HepG2 (cell line): ENCODE results near the gene BMP8A. TPM values are rescaled to one million over a fixed set of nuclear protein-coding genes. Genes with fewer than 3 reads are reported as not detected.

Source experiments
- AGO1 ChIP-seq: fragments of 200-400 bp; formaldehyde crosslinking; IDR thresholded peaks from 2 replicates; pipeline ENCODE4 v1.6.1; 2017; ENCODE audit warnings: mild to moderate bottlenecking, low read depth, low read length, moderate library complexity; ENCODE audit not compliant: poor library complexity, severe bottlenecking
- CREM ChIP-seq, 2 experiments: sonication (generic) in 1 of 2; formaldehyde crosslinking in 1 of 2; IDR thresholded peaks; 2 replicates each; pipeline versions ENCODE4 v1.4.0 to v1.6.1; 2016 to 2020; ENCODE audit warnings: antibody characterized with exemption in 1 of 2, mild to moderate bottlenecking in 1 of 2, missing genetic modification reagents in 1 of 2
- FOXA3 ChIP-seq: IDR thresholded peaks from 2 replicates; pipeline ENCODE4 v1.6.1; 2016; ENCODE audit warnings: missing genetic modification reagents, missing compliant biosample characterization
- FOXP1 ChIP-seq, 2 experiments: fragments of 450-650 bp in 1 of 2; IDR thresholded peaks; 2 replicates each; pipeline ENCODE4 v1.6.1; 2017 to 2018; ENCODE audit warnings: antibody characterized with exemption in 1 of 2
- GTF2F1 ChIP-seq: fragments of 150-350 bp; IDR thresholded peaks from 2 replicates; pipeline ENCODE4 v1.6.1; 2014; ENCODE audit warnings: low read length
- HDAC1 ChIP-seq: sonication (generic); formaldehyde crosslinking; IDR thresholded peaks from 2 replicates; pipeline ENCODE4 v1.5.1; 2020; ENCODE audit warnings: mild to moderate bottlenecking, missing genetic modification reagents
- LCORL ChIP-seq, 2 experiments: fragments of 450-650 bp in 1 of 2; sonication (generic) in 1 of 2; formaldehyde crosslinking in 1 of 2; IDR thresholded peaks; 2 replicates each; pipeline versions ENCODE4 v1.5.0 to v1.6.1; 2017 to 2020; ENCODE audit warnings: antibody characterized with exemption in 1 of 2, missing genetic modification reagents in 1 of 2
- NCOA2 ChIP-seq: sonication (generic); formaldehyde crosslinking; IDR thresholded peaks from 2 replicates; pipeline ENCODE4 v1.8.0; 2022; ENCODE audit warnings: inconsistent platforms
- NFIB ChIP-seq: sonication (generic); formaldehyde crosslinking; IDR thresholded peaks from 2 replicates; pipeline ENCODE4 v1.9.0; 2021; ENCODE audit warnings: missing genetic modification reagents, mild to moderate bottlenecking, borderline replicate concordance
- SATB2 ChIP-seq: sonication (generic); formaldehyde crosslinking; IDR thresholded peaks from 2 replicates; pipeline ENCODE4 v1.5.0; 2020; ENCODE audit warnings: missing genetic modification reagents
- SCMH1 ChIP-seq: sonication (generic); formaldehyde crosslinking; IDR thresholded peaks from 2 replicates; pipeline ENCODE4 v1.9.0; 2021; ENCODE audit warnings: missing genetic modification reagents, mild to moderate bottlenecking, borderline replicate concordance
- ZFP36L2 ChIP-seq: sonication (generic); formaldehyde crosslinking; IDR thresholded peaks from 2 replicates; pipeline ENCODE4 v1.4.0; 2020; ENCODE audit warnings: missing genetic modification reagents
- ZNF124 ChIP-seq: sonication (generic); formaldehyde crosslinking; IDR thresholded peaks from 2 replicates; pipeline ENCODE4 v1.4.0; 2020; ENCODE audit warnings: missing genetic modification reagents
- ZNF160 ChIP-seq: sonication (generic); formaldehyde crosslinking; IDR thresholded peaks from 2 replicates; pipeline ENCODE4 v1.8.0; 2022; ENCODE audit warnings: mild to moderate bottlenecking, inconsistent platforms, missing genetic modification reagents
- ZNF431 ChIP-seq: sonication (generic); formaldehyde crosslinking; IDR thresholded peaks from 2 replicates; pipeline ENCODE4 v1.9.0; 2022; ENCODE audit warnings: missing genetic modification reagents, low read depth, mild to moderate bottlenecking, borderline replicate concordance
- ZNF496 ChIP-seq: sonication (generic); formaldehyde crosslinking; IDR thresholded peaks from 2 replicates; pipeline ENCODE4 v1.8.1; 2023; ENCODE audit warnings: mild to moderate bottlenecking, moderate library complexity, missing genetic modification reagents; ENCODE audit not compliant: insufficient replicate concordance
- ZNF556 ChIP-seq: sonication (generic); formaldehyde crosslinking; IDR thresholded peaks from 2 replicates; pipeline ENCODE4 v1.4.0; 2020; ENCODE audit warnings: mild to moderate bottlenecking, missing genetic modification reagents, borderline replicate concordance
- polyA plus RNA-seq, 8 experiments: library from polyadenylated mRNA; depleted of rRNA in 3 of 8; stranded (reverse) in 7 of 8; unstranded in 1 of 8; fragments of >200 nt; fragmentation: Illumina TruSeq in 4 of 8; extraction: Trizol in 4 of 8; gene quantifications; 2 replicates each; pipeline versions ENCODE4 v1.2.1 to v1.2.3, GENCODE V29; 2011 to 2016; ENCODE audit warnings: low read depth in 4 of 8, missing spikeins in 1 of 8, mixed read lengths in 1 of 8; ENCODE audit not compliant: insufficient read depth in 1 of 8
- total RNA-seq, 5 experiments: library from RNA; depleted of rRNA; stranded (reverse); fragments of >200 nt; fragmentation: Illumina TruSeq; extraction: Trizol; gene quantifications; 2 replicates each; pipeline ENCODE4 v1.2.3, GENCODE V29; 2016; ENCODE audit warnings: low read depth in 1 of 5
- TF ChIP-seq, protein P1 (sequence below): IDR thresholded peaks from 2 replicates; pipeline ENCODE4 v1.6.1; 2016; ENCODE audit warnings: control low read depth
- TF ChIP-seq, protein P2 (sequence below), 2 experiments: sonication (generic) in 1 of 2; formaldehyde crosslinking in 1 of 2; IDR thresholded peaks; 2 replicates each; pipeline versions ENCODE4 v1.4.0 to v1.6.1; 2018 to 2020; ENCODE audit warnings: missing genetic modification reagents in 2 of 2, borderline replicate concordance in 1 of 2, low read depth in 1 of 2, mild to moderate bottlenecking in 1 of 2, missing biosample characterization in 1 of 2
- TF ChIP-seq, protein P3 (sequence below): sonication (generic); formaldehyde crosslinking; IDR thresholded peaks from 2 replicates; pipeline ENCODE4 v1.8.1; 2022; ENCODE audit warnings: mild to moderate bottlenecking, missing genetic modification reagents
- TF ChIP-seq, protein P4 (sequence below): sonication (generic); formaldehyde crosslinking; IDR thresholded peaks from 2 replicates; pipeline ENCODE4 v1.5.0; 2020; ENCODE audit warnings: missing genetic modification reagents

The BMP8A gene
- total and polyA plus RNA-seq, 2 of the 13 experiments (the other 11 are each of a cell fraction or from before 2014, with no cell fraction given), result 0.05 TPM; not detected in 1

DNA sequence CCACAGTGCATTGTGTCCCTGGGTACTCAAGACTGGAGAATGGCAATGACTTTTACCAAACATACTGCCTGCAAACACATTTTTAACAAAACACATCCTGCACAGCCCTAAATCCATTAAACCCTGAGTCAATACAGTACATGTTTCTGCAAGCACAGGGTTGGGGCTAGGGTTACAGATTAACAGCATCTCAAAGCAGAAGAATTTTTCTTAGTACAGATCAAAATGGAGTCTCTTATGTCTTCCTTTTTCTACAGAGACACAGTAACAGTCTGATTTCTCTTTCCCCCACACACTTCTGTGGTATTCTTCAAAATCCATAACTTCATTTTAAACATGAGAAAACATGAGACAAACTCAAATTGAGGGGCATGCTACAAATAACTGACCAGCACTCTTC, 13.9 kb downstream of the BMP8A start (continued):
- no peak for TF ChIP-seq SCMH1 (CRISPR knock-in tag)
- TF ChIP-seq ZNF124, result no peak
- TF ChIP-seq CREM (IDR thresholded peaks at IDR 0.05), result no peak
- no peak for TF ChIP-seq CREM (CRISPR knock-in tag; IDR thresholded peaks at IDR 0.05)
- no peak for TF ChIP-seq ZFP36L2 (CRISPR knock-in tag)
- TF ChIP-seq HDAC1 (CRISPR knock-in tag), result peak; percentile 29; the same call in 1 of the 2 replicates
- TF ChIP-seq ZNF431 (CRISPR knock-in tag), result no peak
- TF ChIP-seq GTF2F1, result no peak
- no peak for TF ChIP-seq NCOA2 (CRISPR knock-in tag)
- TF ChIP-seq ZNF160 (CRISPR knock-in tag), result no peak
- TF ChIP-seq, protein P1, sequence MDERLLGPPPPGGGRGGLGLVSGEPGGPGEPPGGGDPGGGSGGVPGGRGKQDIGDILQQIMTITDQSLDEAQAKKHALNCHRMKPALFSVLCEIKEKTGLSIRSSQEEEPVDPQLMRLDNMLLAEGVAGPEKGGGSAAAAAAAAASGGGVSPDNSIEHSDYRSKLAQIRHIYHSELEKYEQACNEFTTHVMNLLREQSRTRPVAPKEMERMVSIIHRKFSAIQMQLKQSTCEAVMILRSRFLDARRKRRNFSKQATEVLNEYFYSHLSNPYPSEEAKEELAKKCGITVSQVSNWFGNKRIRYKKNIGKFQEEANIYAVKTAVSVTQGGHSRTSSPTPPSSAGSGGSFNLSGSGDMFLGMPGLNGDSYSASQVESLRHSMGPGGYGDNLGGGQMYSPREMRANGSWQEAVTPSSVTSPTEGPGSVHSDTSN (CRISPR knock-in tag), result no peak
- TF ChIP-seq SATB2, result no peak
- TF ChIP-seq, protein P2, sequence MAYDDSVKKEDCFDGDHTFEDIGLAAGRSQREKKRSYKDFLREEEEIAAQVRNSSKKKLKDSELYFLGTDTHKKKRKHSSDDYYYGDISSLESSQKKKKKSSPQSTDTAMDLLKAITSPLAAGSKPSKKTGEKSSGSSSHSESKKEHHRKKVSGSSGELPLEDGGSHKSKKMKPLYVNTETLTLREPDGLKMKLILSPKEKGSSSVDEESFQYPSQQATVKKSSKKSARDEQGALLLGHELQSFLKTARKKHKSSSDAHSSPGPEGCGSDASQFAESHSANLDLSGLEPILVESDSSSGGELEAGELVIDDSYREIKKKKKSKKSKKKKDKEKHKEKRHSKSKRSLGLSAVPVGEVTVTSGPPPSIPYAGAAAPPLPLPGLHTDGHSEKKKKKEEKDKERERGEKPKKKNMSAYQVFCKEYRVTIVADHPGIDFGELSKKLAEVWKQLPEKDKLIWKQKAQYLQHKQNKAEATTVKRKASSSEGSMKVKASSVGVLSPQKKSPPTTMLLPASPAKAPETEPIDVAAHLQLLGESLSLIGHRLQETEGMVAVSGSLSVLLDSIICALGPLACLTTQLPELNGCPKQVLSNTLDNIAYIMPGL (CRISPR knock-in tag; IDR thresholded peaks at IDR 0.05; ENCODE audit: borderline replicate concordance in 1 of 2, low read depth in 1 of 2), result no peak
- no peak for TF ChIP-seq NFIB (CRISPR knock-in tag)
- peak; percentile 16; the same call in 1 of the 2 replicates for TF ChIP-seq FOXA3 (CRISPR knock-in tag)
- no peak for TF ChIP-seq ZNF496 (CRISPR knock-in tag)
- no peak for TF ChIP-seq ZNF556 (CRISPR knock-in tag)
- TF ChIP-seq AGO1, result no peak
- TF ChIP-seq FOXP1 (IDR thresholded peaks at IDR 0.05), result no peak
- TF ChIP-seq FOXP1 (CRISPR knock-in tag; IDR thresholded peaks at IDR 0.05), result 0 out of 2 replicates have a peak, but pooled peaks have one; percentile 22
- TF ChIP-seq, protein P3, sequence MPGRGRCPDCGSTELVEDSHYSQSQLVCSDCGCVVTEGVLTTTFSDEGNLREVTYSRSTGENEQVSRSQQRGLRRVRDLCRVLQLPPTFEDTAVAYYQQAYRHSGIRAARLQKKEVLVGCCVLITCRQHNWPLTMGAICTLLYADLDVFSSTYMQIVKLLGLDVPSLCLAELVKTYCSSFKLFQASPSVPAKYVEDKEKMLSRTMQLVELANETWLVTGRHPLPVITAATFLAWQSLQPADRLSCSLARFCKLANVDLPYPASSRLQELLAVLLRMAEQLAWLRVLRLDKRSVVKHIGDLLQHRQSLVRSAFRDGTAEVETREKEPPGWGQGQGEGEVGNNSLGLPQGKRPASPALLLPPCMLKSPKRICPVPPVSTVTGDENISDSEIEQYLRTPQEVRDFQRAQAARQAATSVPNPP, result no peak
- TF ChIP-seq, protein P4, sequence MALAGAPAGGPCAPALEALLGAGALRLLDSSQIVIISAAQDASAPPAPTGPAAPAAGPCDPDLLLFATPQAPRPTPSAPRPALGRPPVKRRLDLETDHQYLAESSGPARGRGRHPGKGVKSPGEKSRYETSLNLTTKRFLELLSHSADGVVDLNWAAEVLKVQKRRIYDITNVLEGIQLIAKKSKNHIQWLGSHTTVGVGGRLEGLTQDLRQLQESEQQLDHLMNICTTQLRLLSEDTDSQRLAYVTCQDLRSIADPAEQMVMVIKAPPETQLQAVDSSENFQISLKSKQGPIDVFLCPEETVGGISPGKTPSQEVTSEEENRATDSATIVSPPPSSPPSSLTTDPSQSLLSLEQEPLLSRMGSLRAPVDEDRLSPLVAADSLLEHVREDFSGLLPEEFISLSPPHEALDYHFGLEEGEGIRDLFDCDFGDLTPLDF (CRISPR knock-in tag), result no peak
- TF ChIP-seq LCORL (IDR thresholded peaks at IDR 0.05), result no peak
- TF ChIP-seq LCORL (CRISPR knock-in tag; IDR thresholded peaks at IDR 0.05), result 0 out of 2 replicates have a peak, but pooled peaks have one; percentile 20
